MV-4-11 (cell line): Measurements from ENCODE around the gene B4GALT6.

Experiments
- DNase-seq: peaks from one replicate; lab custom pipeline; 2025; lab: John Stamatoyannopoulos, UW

B4GALT6 gene

DNA sequence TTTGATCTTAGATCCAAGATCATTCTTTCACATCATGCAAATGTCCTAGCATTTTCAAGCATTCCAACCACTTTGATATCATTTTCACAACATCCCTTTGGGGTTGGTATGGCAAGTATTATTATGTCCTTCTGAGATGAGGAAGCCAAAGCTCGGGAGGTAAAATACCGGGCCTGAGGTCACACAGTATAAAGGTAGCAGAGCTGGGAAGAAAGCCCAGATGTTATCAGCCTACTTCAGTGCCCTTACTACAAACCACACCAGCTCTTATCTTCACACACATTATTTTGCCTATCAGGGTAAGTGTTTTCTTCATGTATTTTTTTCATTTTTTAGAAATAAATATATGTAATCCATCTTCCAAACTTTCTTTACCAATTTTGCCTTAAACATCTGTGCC, 4.2 kb upstream of the B4GALT6 start:
- DNase-seq: no peak

DNA sequence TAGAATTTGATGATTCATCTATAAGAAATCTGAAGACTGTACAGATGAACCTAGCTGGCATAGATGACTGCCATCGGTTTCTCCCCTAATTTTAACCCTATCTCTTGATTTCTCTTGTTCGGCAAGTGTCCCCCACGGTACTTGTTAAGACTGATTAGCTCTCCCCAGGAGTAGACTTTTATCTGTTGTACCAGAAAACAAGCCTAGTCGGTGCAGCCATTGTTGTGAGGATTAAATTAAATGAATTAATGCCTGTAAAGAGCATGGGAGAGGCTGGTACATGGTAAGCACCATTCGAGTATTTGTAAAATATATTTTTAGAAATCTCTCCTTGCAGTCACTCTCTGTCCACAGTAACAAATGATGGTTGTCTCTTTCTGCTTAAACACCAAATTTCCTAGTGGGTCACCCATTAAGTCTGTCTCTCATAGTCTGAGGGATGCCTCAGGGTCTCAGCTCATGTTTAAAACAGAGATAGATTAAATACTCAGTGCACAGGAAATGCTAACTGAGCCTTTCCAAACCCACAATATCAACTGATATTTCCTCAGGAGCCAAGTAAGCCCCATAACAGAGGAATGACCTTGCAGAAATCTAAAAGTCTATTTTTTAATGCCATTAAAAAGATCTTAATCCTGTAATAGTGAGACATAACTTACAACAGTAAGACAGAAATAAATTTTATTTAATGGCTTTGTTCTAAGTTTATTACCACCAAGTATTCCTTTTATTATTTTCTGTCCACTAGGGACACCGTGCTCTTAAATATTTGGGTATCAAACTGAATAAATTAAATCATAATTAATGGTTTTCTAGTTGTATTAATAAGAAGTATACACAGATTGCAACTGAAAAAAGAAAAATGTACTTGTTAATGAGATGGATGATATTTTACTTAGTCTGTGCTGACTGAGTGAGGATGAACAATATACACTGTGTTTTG, 2.9 kb upstream of the B4GALT6 start:
- no peak for DNase-seq

GRCh38 chr18:31686572-31686971, 2.2 kb upstream of the B4GALT6 start:
- DNase-seq: no peak

DNA sequence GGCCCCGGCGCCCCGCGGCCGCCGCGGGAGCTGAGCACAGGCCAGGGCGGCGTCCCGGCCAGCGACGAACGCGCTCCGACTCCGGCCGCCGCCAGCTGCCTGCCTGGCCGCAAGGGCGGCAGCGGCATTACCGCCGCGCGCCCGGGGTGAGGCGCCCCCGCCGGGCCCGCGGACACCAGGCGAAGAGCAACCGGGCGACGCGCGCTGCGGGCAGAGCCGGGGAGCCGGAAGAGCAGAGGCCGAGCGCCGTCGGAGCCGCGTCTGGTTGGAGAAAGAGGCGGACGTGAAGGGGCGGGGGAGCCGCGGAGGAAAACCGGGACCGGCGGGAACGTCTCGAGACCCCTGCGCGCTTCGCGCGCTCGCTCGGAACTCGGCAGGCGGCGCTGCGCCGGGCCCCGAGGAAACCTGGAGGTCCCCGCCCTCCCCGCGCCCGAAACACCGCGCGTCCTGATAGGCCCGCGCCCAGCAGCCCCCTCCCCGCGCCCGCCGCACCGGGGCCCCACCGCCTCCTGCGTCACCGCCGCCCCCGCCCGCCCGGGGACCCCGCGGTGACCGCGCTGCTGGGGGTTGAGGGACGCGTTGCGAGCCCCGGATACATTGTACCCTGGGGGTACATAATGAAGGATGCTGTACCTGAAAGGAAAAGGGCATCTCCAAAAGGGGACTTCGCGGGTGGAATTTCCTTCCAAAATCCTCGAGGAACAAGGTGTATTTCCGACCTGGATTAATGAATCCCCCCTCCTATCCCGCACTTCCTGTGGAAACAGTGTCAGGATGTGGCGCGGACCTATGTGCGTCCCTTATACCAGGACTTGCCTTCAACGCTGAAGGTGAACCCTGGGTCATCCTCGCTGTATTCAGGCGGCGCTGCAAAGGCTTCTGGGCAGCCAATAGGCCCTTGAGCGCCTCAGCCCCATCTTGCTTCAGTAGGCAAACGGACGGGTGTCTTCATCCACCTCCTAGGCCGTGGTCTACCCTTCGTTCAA, 1.0 kb upstream of the B4GALT6 start:
- peak; percentile 59 for DNase-seq

DNA sequence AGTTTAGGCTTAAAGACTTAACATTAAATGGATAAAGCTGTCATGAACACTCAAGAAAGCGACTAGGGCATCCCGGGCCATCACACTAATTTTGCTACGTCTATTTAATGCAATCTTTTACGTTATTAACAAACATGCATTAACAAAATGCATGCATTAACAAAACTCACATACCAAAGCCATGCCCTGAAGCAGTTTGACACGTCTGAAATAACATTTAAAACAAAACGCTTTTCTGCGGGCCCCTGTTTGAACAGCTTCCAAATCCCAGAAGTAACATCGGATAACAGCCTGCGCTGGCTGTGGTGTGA, 458 bp downstream of the B4GALT6 start:
- DNase-seq: no peak

GRCh38 chr18:31683106-31683505, 1.3 kb downstream of the B4GALT6 start:
- DNase-seq: no peak

- DNase-seq: no peak
Measured at GRCh38 chr18:31680831-31681568, 3.4 kb downstream of the B4GALT6 start.

- no peak for DNase-seq
Measured at GRCh38 chr18:31680433-31680811, 4.0 kb downstream of the B4GALT6 start.

DNA sequence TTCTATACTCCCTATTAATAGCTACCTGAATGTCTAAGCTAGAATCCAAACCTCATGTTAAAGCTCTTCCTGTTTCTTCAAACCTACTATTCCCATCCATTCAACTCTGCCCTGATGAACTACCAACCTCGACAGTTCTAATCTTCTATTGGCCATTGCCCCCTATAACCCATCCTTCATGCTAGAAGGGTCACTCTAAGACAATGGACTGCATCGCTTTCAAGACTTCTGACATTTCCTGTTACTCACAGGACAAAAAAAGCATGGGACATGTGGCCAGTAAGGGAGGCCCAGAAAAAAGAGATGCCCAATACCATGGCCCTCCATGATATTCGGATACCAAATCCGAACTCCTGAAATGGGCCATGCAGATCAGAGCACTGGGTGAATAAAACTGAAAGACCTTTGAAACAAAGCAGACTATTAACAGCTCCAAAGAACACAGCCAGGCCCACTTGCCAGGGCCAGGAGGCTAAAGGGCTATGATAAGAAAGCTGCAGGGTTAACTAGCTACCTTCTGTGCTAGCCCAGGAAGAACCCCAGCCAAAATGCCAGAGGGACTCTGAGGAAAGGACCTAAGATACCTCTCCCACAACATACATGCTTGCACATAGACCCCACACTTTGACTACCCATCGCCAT, 4.5 kb downstream of the B4GALT6 start:
- no peak for DNase-seq

DNA sequence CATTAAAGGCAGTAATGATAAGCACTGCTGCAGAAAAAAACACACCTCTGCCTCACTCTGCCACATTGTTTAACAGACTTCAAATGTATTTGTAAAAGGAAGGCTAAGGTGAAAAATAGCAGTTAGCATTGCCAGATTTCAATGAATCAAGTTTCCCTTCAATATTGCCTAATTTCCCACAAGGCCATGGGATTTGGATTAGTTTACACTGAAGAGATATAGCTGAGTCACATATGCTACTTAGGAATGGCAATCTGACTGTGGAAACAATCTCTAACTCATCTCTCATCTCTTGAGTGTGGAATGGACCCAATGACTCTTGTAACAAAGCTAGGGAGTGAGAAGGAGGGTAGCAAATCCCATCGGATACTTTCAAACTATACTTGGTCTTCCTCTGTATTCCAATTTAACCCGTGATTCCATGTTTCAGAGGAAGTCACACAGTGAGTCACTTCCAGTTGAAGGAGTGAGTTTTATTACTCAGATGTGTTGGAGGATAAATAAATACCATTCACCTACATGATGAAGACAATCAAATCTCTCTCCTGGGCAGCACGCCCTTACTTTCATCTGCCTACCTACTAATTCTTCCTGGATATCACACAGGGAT, 5.1 kb downstream of the B4GALT6 start:
- peak; percentile 20 for DNase-seq

- no peak for DNase-seq
Measured at GRCh38 chr18:31678425-31678824, 6.0 kb downstream of the B4GALT6 start.

- DNase-seq: peak; percentile 69
Measured at GRCh38 chr18:31677592-31677991, 6.8 kb downstream of the B4GALT6 start.

DNA sequence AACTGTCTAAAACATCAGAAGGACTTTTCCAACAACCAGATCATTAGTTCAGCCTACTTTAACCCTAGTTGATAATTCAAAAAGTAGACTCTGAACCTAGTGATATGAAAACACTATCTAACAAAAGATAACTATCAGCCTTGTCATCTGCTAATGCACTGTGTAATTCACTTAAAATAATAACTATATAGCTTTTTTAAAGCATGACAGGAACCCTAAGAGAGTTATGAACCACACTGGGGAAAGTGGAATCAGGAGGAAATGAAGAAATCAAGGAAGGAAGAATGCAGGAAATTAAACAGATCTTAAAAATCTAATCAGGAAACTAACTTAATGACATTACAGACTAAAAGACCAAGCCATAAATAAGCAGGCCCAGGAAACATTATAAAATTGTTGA, 9.0 kb downstream of the B4GALT6 start:
- no peak for DNase-seq

DNA sequence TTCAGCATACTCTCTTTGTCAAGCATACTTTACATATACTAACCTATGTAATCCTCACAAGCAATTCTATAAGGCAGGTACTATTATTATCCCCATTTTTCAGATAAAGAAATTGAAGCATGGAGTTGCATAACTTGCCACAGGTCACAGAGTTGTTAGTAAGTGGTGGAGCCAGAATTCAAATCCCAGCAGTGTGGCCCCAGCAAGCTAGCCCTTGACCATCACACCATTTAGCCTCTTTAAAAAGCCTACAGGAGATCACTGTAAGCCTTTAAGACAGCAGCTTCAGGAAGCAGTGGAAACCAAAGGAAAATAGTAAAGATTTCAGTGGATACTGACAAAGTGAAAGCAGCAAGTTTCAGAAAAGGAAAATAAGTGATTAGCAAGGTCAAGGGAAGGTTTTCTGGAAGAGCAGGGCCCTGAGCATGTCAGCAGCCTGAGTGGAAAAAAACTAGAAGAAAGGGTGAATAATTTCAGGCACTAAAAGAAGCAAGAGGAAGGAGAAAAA, 11.7 kb downstream of the B4GALT6 start:
- no peak for DNase-seq

GRCh38 chr18:31671951-31672350, 12.4 kb downstream of the B4GALT6 start:
- no peak for DNase-seq

DNA sequence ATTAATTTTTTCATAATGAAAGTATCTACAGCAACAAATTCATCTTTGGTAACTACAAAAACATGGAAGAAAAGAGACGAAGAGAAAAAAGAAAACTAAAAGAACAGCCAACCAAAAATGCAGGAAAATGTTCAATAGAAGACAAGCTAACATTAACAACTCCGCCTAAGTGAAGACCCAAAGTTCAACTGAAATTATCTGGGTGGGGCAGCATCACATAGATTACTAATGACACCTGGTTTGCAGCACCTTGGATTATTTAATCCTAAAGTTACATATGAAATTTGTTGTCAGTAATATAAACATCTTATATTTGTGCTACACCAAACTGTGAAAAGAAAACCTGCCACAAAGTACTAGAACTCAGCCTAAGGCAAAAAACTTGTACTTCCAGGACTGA, 14.8 kb downstream of the B4GALT6 start:
- DNase-seq: no peak

GRCh38 chr18:31667185-31667584, 17.2 kb downstream of the B4GALT6 start:
- DNase-seq: no peak

GRCh38 chr18:31666055-31666454, 18.3 kb downstream of the B4GALT6 start:
- DNase-seq: no peak

DNA sequence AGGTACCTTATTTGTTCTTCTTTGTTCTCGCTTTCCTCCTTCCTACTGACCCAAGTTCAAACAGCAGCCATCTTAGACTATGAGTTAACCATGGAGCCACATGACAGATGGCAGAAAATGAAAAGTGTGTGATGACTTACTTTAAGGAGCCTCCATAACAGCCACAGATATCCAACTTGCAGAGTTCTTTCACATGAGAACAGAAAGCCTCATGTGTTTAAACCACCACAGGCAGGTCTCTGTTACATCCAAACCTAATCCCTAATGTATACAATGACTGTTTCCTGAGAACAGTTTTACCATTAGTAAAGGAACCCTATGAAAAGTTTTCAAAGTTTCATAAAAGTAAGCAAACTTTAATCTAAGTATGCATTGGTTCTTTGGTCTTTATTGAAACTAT, 20.3 kb downstream of the B4GALT6 start:
- no peak for DNase-seq

DNA sequence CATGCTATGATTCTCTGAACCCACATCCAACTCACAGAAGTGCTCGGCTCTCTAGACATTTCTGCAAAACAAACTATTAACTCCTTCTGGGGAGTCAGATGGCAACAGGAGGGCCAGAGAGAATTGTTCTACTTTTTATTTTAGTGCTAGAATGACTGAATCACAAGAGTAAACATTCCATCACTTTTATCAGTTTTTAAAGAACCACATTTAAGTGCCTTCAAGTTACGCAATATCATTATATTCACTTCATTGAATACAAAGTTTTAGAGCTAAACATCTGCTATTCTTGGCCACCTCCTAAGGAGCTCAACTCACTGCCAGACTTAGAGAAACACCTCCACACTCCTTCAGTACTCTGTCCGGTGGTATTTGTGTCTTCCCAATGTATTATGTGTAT, 22.4 kb downstream of the B4GALT6 start:
- DNase-seq: no peak

- DNase-seq: no peak
Measured at GRCh38 chr18:31660763-31661162, 23.6 kb downstream of the B4GALT6 start.
